HG03558 (cell line): Measurements from ENCODE around the gene LSM3.

Source experiments
- ATAC-seq: cut with Tn5 transposase; IDR thresholded peaks from one replicate; pipeline ENCODE4 v1.9.1; 2021; ENCODE audit warnings: moderate number of reproducible peaks; ENCODE audit not compliant: unreplicated experiment; ENCODE audit errors: extremely low read depth

The LSM3 gene

GRCh38 chr3:14188041-14188754 lies 9.6 kb downstream of the LSM3 start:
- no peak for ATAC-seq

- no peak for ATAC-seq
These were observed 16.2 kb downstream of the LSM3 start for GRCh38 chr3:14194865-14195264.

GRCh38 chr3:14199641-14200040 lies 21.0 kb downstream of the LSM3 start:
- ATAC-seq: no peak

- no peak for ATAC-seq
These were observed 21.7 kb downstream of the LSM3 start for GRCh38 chr3:14200276-14200675.

- no peak for ATAC-seq
These were observed 22.2 kb downstream of the LSM3 start for GRCh38 chr3:14200841-14201240.

GRCh38 chr3:14201940-14202684 lies 23.5 kb downstream of the LSM3 start:
- ATAC-seq: no peak

GRCh38 chr3:14202874-14203520 lies 24.4 kb downstream of the LSM3 start:
- no peak for ATAC-seq

GRCh38 chr3:14203521-14204079 lies 25.0 kb downstream of the LSM3 start:
- no peak for ATAC-seq

GRCh38 chr3:14204515-14205284 lies 26.1 kb downstream of the LSM3 start:
- ATAC-seq: no peak

- no peak for ATAC-seq
These were observed 28.0 kb downstream of the LSM3 start for GRCh38 chr3:14206548-14207177.

GRCh38 chr3:14208168-14208567 lies 29.6 kb downstream of the LSM3 start:
- ATAC-seq: no peak

GRCh38 chr3:14208977-14209394 lies 30.4 kb downstream of the LSM3 start:
- ATAC-seq: no peak

GRCh38 chr3:14209581-14210289 lies 31.1 kb downstream of the LSM3 start:
- no peak for ATAC-seq

GRCh38 chr3:14210290-14210688 lies 31.7 kb downstream of the LSM3 start:
- no peak for ATAC-seq

GRCh38 chr3:14210843-14211594 lies 32.4 kb downstream of the LSM3 start:
- ATAC-seq: no peak

GRCh38 chr3:14211621-14212020 lies 33.0 kb downstream of the LSM3 start:
- ATAC-seq: no peak

GRCh38 chr3:14212032-14212431 lies 33.4 kb downstream of the LSM3 start:
- no peak for ATAC-seq

- no peak for ATAC-seq
These were observed 34.6 kb downstream of the LSM3 start for GRCh38 chr3:14213066-14213774.
